Activated T-helper 9 cell treated with anti-CD3 and anti-CD28 coated beads, Interleukin-2, amount 50 U/mL, for 16 hours (primary cell): Measurements from ENCODE around the gene PODXL2.

Source experiments
- DNase-seq: peaks from one replicate; pipeline ENCODE4 v3.0.0-alpha.2; 2020; ENCODE audit warnings: low read depth

Gene PODXL2

GRCh38 chr3:127606086-127606805, 22.7 kb upstream of the PODXL2 start:
- DNase-seq, result no peak

DNA sequence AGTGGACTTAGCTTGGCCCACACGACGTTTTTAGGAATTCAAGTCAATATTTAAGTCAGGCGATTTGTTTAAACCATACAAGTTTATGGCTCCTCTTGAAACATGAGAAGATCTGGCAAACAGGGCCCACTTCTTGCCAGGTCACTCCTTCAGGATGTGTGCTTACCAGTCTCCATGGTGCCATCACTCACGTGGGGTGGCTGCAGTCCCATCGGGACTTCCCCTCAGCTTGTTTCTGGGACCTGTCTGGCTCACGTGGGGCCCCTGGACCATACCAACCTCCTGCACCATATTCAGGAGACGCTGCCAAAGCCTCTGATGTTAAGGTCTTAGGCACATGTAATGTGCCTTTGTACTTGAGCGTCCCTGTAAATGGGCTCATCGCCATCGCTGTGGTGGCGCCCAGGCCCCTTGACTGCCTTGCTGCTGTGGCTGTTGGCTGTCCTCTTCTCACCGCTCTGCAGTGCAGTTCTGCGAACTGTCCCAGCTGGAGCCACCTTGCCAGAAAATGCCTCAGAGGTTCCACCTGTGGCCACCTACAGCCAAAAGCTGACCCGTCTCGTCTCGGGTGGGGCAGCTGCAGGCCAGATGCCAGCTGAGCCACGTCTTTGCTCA, 21.9 kb upstream of the PODXL2 start:
- DNase-seq, result no peak

DNA sequence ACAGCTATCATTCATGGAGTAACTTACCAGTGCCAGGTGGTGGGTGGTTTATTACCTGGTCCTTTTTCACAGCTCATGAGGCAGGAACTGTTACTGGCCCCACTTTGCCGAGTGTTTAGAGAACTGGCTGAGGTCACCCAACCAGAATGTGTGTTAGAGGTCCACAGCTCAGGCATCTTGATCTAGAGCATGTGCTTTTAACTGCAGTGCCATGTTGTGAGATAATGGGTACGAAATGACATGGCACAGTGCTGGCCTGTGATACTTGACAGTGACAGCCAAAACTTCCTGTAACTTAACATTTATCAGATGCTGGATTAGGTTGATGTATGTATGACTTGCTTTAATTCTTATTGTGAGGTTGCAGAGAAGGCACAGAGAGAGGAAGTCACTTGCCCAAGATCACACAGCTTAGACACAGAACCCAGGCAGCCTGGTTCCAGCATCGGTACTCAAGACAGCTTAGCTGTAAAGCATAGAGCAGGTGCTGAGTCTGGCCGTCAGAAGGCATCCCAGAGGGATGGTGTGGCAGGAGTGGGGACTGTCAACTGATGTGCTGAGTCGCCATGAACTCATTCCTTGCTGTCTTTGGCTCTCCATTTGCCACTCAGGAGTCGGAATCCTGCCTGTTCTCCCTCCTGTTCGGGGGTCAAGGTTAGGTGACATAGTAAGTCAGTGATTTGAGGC, 21.2 kb upstream of the PODXL2 start:
- no peak for DNase-seq

DNA sequence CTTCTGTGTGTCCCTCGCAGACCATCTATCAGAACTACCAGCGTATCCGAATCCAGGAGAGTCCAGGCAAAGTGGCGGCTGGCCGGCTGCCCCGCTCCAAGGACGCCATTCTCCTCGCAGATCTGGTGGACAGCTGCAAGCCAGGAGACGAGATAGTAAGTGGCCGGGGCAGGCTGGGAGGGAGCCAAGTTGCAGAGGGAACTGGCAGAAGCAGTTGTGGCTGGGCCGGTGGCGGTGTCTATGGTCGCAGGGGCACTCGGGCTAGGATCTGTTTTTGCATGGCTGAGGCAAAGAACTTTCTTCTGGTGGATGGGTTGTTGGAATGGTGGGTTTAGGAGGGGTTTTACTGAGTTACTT, 20.6 kb upstream of the PODXL2 start:
- no peak for DNase-seq

- DNase-seq, result no peak
Observed at GRCh38 chr3:127610105-127610504, 18.9 kb upstream of the PODXL2 start.

GRCh38 chr3:127611251-127611650, 17.7 kb upstream of the PODXL2 start:
- DNase-seq, result no peak

DNA sequence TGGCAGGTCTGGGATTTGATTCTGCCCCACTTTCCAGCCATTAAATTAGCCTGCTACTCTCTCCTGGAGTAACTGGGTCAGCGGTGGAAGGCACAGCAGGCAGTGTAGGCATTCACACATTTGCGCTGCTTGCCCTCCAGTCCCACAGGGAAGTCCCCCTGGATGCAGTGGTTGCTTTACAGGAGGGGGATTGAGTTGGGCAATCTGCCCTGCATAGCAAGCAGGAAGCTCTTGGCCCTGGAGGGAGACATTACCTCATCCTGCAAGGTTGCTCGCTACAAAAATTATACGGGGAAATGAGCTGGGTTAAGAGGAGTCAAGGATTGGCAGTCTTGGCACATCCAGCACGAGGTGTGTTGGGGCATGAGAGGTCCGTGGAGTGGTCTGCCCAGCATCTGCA, 16.0 kb upstream of the PODXL2 start:
- no peak for DNase-seq

DNA sequence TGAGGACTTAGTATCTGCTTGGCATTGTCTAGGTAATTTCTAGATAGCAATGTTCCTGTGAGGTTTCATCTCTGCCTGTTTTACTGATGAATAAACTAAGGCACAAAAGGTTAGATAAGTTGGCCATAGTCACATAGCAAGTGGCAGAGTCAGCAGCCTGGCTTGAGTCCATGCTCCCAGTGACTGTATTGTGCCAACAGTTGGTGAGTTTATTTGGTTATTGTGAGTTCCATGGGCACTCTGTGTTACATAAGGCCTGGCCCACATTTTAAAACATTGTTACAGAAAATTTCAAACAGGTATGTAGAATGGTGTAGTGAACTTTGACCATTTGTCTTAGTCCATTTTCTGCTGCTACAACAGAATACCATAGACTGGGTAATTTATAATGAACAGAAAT, 15.6 kb upstream of the PODXL2 start:
- DNase-seq, result no peak

GRCh38 chr3:127614928-127615589, 13.9 kb upstream of the PODXL2 start:
- no peak for DNase-seq

- no peak for DNase-seq
Observed at GRCh38 chr3:127615631-127616305, 13.2 kb upstream of the PODXL2 start.

DNA sequence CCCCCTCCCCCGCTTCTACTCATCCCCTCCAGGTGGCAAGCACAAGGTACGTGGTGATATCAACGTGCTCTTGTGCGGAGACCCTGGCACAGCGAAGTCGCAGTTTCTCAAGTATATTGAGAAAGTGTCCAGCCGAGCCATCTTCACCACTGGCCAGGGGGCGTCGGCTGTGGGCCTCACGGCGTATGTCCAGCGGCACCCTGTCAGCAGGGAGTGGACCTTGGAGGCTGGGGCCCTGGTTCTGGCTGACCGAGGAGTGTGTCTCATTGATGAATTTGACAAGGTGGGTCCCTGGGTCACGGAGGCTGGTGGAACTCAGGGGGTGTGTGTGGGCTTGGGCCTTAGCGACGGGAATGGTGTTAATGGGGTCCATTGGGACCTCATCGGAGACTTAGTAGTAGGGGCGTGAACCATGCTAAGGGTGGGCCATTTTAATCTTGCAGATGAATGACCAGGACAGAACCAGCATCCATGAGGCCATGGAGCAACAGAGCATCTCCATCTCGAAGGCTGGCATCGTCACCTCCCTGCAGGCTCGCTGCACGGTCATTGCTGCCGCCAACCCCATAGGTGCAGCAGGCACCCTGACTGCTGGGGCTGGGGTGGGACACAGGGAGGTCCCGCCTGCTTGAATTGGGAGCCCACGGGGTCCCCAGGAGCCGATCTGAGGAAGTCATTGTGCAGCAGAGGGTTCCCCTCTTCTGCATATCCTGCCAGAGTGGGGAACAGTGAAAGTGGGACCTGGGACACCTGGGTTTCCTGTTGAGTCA, 12.0 kb upstream of the PODXL2 start:
- no peak for DNase-seq

- no peak for DNase-seq
Observed at GRCh38 chr3:127618891-127619290, 10.1 kb upstream of the PODXL2 start.

GRCh38 chr3:127620637-127621375, 8.2 kb upstream of the PODXL2 start:
- no peak for DNase-seq

- no peak for DNase-seq
Observed at GRCh38 chr3:127622031-127622430, 7.0 kb upstream of the PODXL2 start.

GRCh38 chr3:127622772-127623576, 6.0 kb upstream of the PODXL2 start:
- no peak for DNase-seq

DNA sequence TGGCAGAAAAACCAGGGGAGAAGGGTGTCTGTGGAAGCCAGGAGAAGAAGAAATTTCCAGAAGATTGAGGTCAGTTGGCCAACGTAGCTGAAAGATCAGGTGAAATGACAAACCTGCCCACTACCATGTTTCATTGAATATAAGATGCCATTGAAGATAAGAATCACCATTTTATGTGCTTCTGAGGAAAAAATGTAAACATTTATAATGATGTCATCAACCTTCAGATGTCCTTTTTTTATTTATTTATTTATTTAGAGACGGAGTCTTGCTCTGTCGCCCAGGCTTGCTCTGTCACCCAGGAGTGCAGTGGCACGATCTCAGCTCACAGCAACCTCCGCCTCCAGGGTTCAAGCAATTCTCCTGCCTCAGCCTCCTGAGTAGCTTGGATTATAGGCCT, 4.9 kb upstream of the PODXL2 start:
- DNase-seq, result no peak

DNA sequence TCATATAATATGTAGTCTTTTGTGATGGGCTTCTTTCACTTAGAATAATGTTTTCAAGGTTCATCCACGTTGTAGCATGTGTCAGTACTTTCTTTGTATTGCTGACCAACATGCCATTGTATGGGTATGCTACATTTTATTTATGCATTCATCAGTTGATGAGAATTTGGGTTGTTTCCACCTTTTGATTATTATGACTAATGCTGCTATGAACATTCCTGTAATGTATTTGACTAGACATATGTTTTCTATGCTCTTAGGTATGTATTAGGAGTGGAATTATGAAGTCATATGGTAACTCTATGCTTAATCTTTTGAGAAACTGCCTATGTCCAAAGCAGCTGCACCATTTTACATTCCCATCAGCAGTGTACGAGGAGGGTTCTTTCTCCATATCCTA, 3.2 kb upstream of the PODXL2 start:
- DNase-seq, result no peak

GRCh38 chr3:127628426-127628787, 578 bp upstream of the PODXL2 start:
- no peak for DNase-seq

DNA sequence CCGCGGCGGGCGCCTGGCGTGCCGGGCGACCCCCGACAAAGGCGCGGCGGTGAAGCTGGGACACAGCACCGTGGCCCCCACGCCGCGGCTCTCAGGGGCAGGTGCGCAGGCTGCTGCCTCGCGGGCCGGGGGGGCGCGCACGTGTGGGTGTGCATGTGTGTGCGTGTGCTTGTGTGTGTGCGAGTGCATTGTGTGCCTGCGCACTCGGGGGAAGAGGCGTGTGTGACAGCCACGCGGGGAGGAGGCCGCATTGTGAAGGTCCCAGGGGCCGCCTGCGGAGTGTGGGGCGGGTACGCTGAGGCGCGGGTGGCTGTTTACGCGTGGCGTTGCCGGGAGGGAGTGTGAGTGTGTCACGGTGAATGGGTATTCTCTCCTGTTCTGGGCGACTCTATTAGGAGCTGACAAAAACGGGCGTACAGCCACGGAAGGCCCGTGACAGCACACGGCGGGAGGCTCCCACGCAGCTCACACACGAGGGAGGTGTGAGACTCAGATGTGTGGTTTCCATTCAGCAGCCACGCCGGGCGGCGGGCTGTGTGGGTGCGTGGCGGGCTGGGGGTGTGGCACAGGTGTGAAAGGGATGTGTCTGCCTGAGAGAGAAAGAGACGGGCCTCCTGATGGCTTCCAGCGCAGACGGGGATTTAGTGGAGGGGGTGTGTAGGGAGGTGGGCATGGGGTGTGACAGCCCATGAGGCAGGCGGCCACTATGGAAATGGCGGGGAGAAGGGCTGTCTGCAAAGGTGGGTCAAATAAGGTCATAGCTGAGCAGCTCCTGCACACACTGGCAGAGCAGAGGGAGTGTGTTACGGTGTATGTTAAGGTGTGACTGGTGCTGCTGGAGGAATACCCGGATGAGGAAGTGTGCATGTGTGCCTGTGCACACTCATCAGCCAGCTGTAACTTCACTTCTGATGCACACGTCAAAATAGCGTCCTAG, 750 bp downstream of the PODXL2 start:
- peak; percentile 36 for DNase-seq
